Measurements from ENCODE around the gene TMEM121. TPM values are rescaled to one million over a fixed set of nuclear protein-coding genes. Genes with fewer than 3 reads are reported as not detected.

The TMEM121 gene
- total and polyA plus RNA-seq, 8 donors: 0.93 to 8.2 (median 2.0) TPM; not detected in 1

- no peak for TF ChIP-seq EP300 (IDR thresholded peaks at IDR 0.05)
- no peak for TF ChIP-seq POLR2AphosphoS5 (IDR thresholded peaks at IDR 0.05)
- no peak for TF ChIP-seq POLR2A (IDR thresholded peaks at IDR 0.05)
- TF ChIP-seq, protein P1, sequence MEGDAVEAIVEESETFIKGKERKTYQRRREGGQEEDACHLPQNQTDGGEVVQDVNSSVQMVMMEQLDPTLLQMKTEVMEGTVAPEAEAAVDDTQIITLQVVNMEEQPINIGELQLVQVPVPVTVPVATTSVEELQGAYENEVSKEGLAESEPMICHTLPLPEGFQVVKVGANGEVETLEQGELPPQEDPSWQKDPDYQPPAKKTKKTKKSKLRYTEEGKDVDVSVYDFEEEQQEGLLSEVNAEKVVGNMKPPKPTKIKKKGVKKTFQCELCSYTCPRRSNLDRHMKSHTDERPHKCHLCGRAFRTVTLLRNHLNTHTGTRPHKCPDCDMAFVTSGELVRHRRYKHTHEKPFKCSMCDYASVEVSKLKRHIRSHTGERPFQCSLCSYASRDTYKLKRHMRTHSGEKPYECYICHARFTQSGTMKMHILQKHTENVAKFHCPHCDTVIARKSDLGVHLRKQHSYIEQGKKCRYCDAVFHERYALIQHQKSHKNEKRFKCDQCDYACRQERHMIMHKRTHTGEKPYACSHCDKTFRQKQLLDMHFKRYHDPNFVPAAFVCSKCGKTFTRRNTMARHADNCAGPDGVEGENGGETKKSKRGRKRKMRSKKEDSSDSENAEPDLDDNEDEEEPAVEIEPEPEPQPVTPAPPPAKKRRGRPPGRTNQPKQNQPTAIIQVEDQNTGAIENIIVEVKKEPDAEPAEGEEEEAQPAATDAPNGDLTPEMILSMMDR (IDR thresholded peaks at IDR 0.05): no peak
- Histone ChIP-seq H3K4me1 (peaks cover 69 to 92% (median 86%) of the 10 kb centered on the region in 4 donors), H3K27me3 (peaks cover 0 to 49% (median 10%) of the 10 kb centered on the region in 3 donors), H3K27ac (peak overlapping the region; percentile 40 to 97 (median 82)), H3K36me3 (no peaks in the 10 kb centered on the region), H3K9me3 (no peaks in the 10 kb centered on the region), H3K4me3 (peak overlapping the region; percentile 42 to 91 (median 65))
- 0 to 4% (median 1%) methylated on average over 13 to 45 of the region's 45 CpGs; no CpG with 5 or more reads in 1 of the 5 donors for WGBS, 5 donors
- intact Hi-C loops (cut with DNase I; ENCODE audit: low total_unique reads): no loop called here
- peak in 1 of 2 donors; percentile 80 for DNase-seq
Measured at GRCh38 chr14:105486974-105487448, 39.4 kb upstream of the TMEM121 start.

- DNase-seq: peak; percentile 62 to 79
- Histone ChIP-seq H3K4me1 (peaks cover 64 to 92% (median 84%) of the 10 kb centered on the region in 4 donors), H3K36me3 (no peaks in the 10 kb centered on the region), H3K27ac (peak overlapping the region; percentile 40 to 97 (median 82)), H3K27me3 (peaks cover 0 to 49% (median 10%) of the 10 kb centered on the region in 3 donors), H3K9me3 (no peaks in the 10 kb centered on the region), H3K4me3 (peak overlapping the region; percentile 42 to 91 (median 65))
- 0 to 3% (median 2%) methylated on average over 2 to 48 of the region's 48 CpGs for WGBS, 5 donors
- TF ChIP-seq POLR2AphosphoS5 (IDR thresholded peaks at IDR 0.05) (no peak), POLR2A (IDR thresholded peaks at IDR 0.05) (no peak), EP300 (IDR thresholded peaks at IDR 0.05) (no peak)
- TF ChIP-seq, protein P1 (IDR thresholded peaks at IDR 0.05): no peak
- intact Hi-C loops (cut with DNase I; ENCODE audit: low total_unique reads): no loop called here
Measured at GRCh38 chr14:105487449-105487985, 38.9 kb upstream of the TMEM121 start.

DNA sequence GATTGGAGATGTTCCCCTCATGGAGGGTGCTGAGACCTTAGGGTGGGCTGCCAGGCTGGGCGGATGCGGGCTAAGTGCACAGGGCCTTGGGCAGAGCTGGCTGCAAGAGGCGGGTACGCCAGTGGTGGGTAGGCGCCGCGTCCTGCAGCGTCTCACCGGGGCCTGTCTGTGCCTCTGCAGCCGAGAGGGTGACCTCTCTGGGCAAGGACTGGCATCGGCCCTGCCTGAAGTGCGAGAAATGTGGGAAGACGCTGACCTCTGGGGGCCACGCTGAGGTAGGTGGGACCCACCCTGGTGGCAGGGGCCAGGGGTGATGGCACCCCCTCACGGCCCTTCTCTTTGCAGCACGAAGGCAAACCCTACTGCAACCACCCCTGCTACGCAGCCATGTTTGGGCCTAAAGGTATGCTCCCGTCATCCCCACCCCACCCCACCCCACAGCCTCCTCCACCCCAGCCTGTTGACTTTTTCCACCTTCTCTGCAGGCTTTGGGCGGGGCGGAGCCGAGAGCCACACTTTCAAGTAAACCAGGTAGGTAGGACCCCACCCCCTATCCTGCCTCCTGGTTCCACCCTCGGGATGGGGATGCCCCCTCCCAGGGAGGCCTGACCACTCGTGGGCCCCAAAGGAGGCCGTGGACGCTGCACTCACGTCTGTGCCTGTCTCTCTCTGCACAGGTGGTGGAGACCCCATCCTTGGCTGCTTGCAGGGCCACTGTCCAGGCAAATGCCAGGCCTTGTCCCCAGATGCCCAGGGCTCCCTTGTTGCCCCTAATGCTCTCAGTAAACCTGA is 38.2 kb upstream of the TMEM121 start:
- Histone ChIP-seq H3K36me3 (no peaks in the 10 kb centered on the region), H3K4me1 (peaks cover 58 to 85% (median 77%) of the 10 kb centered on the region in 4 donors), H3K9me3 (no peaks in the 10 kb centered on the region), H3K27me3 (peaks cover 0 to 49% (median 10%) of the 10 kb centered on the region in 3 donors), H3K27ac (peak overlapping the region; percentile 40 to 97 (median 95)), H3K4me3 (peak overlapping the region; percentile 42 to 91 (median 65))
- WGBS, 5 donors: 26 to 51% (median 37%) methylated on average over 19 to 26 of the region's 26 CpGs
- peak in 1 of 2 donors; percentile 87 for DNase-seq
- intact Hi-C loops (cut with DNase I; ENCODE audit: low total_unique reads): no loop called here
- no peak for TF ChIP-seq POLR2A (IDR thresholded peaks at IDR 0.05)
- TF ChIP-seq, protein P1 (IDR thresholded peaks at IDR 0.05): no peak
- no peak for TF ChIP-seq EP300 (IDR thresholded peaks at IDR 0.05)
- TF ChIP-seq POLR2AphosphoS5 (IDR thresholded peaks at IDR 0.05): no peak

DNA sequence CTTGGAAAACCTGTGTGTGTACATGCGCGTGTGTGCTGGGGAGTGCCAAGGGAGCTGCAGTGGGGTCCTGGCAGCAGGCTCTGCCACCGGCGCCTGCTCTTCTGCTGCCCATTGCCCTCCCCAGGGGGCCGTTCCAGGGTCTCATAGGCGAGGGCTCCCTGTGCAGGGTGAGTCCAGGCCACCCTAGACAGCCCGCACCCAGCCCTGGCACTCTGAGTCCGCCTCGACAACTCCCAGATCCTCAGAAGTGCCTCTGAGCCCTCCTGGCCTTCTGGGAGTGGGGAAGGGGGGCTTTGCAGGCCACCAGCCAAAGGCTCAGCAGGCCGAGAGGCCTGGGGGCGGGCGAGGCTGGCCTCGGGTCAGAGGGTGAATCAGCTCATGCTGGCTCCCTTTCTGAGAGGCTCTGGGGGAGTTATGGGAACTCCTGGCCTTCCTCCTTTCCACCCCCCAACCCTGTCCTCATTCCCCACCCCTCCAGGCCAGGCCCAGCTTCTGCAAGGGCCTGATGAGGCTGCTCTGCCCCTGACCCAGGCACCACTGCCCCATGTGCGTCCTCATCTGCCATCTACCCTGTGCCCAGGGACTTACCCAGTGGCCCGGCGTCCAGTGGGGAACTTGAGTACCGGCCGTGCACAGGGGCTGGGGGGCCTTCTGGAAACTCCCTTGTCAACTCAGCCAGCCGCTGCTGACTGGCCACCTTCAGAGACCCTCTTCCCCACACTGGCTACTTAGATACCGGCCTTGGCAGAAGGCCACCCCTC is 37.4 kb upstream of the TMEM121 start:
- H3K4me3 ChIP-seq: peak overlapping the region; percentile 70 to 91 (median 78)
- H3K9me3 ChIP-seq: no peaks in the 10 kb centered on the region
- 58 to 71% (median 64%) methylated on average over 18 to 20 of the region's 20 CpGs for WGBS, 5 donors
- intact Hi-C loops (cut with DNase I; ENCODE audit: low total_unique reads): no loop called here
- peak in 1 of 2 donors; percentile 48 for DNase-seq
- peak overlapping the region; percentile 94 to 97 (median 95) for H3K27ac ChIP-seq
- TF ChIP-seq POLR2A (IDR thresholded peaks at IDR 0.05) (no peak), EP300 (IDR thresholded peaks at IDR 0.05) (no peak), POLR2AphosphoS5 (IDR thresholded peaks at IDR 0.05) (no peak)
- TF ChIP-seq, protein P1 (IDR thresholded peaks at IDR 0.05): no peak
- peaks cover 50 to 78% (median 70%) of the 10 kb centered on the region in 4 donors for H3K4me1 ChIP-seq
- no peaks in the 10 kb centered on the region for H3K36me3 ChIP-seq
- H3K27me3 ChIP-seq: peaks cover 0 to 49% (median 10%) of the 10 kb centered on the region in 3 donors
